ENCODE measurements around the gene SNAPC3. TPM values are rescaled to one million over a fixed set of nuclear protein-coding genes. Genes with fewer than 3 reads are reported as not detected.

The SNAPC3 gene
- polyA plus RNA-seq, 2 of the 4 experiments (the other 2 are of a cell fraction): 28.9 to 35.1 TPM

DNA sequence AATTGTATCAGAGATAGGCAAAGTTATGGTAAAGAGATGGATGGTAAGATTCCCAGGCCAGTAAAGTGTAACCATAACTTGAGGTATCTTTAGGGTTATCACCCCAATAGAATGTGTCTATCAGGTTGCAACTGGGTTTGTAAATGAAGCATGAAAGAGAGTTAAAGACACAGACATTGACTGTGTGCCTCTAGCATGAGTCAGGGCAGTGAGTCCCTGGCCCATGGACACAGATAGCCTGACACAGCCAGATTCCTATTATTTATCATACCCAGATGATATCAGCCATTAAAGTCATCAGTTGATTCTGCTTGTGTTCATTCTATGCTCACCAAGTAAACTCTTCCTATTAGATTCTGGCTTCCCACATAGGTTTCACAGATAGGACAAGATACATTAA, 33.5 kb upstream of the SNAPC3 start:
- no peaks in the 10 kb centered on the region for H3K4me1 ChIP-seq
- H3K4me3 ChIP-seq: no peak overlapping the region
- no peak for ATAC-seq
- H3K27ac ChIP-seq: no peak overlapping the region
- no peak for DNase-seq (ENCODE audit: low read depth in 1 of 2, low spot score in 1 of 2)
- POLR2A ChIA-PET: no interaction called here
- TF ChIP-seq, protein P1, sequence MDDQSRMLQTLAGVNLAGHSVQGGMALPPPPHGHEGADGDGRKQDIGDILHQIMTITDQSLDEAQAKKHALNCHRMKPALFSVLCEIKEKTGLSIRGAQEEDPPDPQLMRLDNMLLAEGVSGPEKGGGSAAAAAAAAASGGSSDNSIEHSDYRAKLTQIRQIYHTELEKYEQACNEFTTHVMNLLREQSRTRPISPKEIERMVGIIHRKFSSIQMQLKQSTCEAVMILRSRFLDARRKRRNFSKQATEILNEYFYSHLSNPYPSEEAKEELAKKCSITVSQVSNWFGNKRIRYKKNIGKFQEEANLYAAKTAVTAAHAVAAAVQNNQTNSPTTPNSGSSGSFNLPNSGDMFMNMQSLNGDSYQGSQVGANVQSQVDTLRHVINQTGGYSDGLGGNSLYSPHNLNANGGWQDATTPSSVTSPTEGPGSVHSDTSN (IDR thresholded peaks at IDR 0.05): no peak
- TF ChIP-seq, protein P2, sequence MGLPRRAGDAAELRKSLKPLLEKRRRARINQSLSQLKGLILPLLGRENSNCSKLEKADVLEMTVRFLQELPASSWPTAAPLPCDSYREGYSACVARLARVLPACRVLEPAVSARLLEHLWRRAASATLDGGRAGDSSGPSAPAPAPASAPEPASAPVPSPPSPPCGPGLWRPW (IDR thresholded peaks at IDR 0.05): no peak
- TF ChIP-seq ESRRA (IDR thresholded peaks at IDR 0.05; ENCODE audit: borderline replicate concordance, low read length): no peak
- TF ChIP-seq FOXS1 (CRISPR knock-in tag; IDR thresholded peaks at IDR 0.05): no peak
- TF ChIP-seq FOSL2 (IDR thresholded peaks at IDR 0.05): no peak
- TF ChIP-seq FOSL2 (CRISPR knock-in tag; IDR thresholded peaks at IDR 0.05): no peak
- TF ChIP-seq RNF2 (IDR thresholded peaks at IDR 0.05; ENCODE audit: borderline replicate concordance, low read depth): no peak
- no peak for TF ChIP-seq EP300 (IDR thresholded peaks at IDR 0.05)
- no peak overlapping the region for H3K4me2 ChIP-seq
- no peaks in the 10 kb centered on the region for H3K9me3 ChIP-seq
- CTCF ChIA-PET: interaction anchor here (0.5 to 0.6 kb wide), 2 partner anchors 48 to 86 kb away, joined by 3 to 4 read pairs; no protein-coding TSS in a partner anchor
- FAIRE-seq: no peak

DNA sequence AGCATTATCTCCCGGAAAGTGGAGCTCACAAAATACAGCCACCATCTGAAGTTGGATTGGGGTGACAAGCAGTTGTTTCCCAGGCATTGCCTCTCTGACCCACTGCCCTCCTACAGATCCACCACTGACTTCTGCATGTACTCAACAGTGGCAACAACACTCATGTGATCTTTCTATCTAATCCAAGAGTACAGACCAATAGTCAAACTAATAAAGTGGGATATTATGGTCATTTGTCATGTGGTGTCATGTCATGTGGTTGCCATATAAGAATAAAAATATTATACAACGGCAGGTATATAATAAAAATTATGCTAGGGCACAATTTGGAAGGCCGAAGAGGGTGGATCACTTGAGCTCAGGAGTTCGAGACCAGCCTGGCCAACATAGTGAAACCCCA, 33.0 kb upstream of the SNAPC3 start:
- DNase-seq (ENCODE audit: low read depth in 1 of 2, low spot score in 1 of 2): no peak
- Histone ChIP-seq H3K27ac (no peak overlapping the region), H3K9me3 (no peaks in the 10 kb centered on the region), H3K4me3 (no peak overlapping the region), H3K4me2 (no peak overlapping the region), H3K4me1 (no peaks in the 10 kb centered on the region)
- ChIA-PET POLR2A (no interaction called here), CTCF (interaction anchor here (0.5 to 0.6 kb wide), 2 partner anchors 49 to 86 kb away, joined by 3 to 4 read pairs; no protein-coding TSS in a partner anchor)
- TF ChIP-seq FOSB (CRISPR knock-in tag; IDR thresholded peaks at IDR 0.05): no peak
- no peak for TF ChIP-seq NFE2L2 (conservative IDR thresholded peaks at IDR 0.05; ENCODE audit: low read length)
- no peak for TF ChIP-seq CHD4 (IDR thresholded peaks at IDR 0.05; ENCODE audit: borderline replicate concordance)
- ATAC-seq: no peak
- 51% methylated on average over 4 of the region's 4 CpGs for WGBS (ENCODE audit: missing lambda C conversion rate)
- FAIRE-seq: no peak

DNA sequence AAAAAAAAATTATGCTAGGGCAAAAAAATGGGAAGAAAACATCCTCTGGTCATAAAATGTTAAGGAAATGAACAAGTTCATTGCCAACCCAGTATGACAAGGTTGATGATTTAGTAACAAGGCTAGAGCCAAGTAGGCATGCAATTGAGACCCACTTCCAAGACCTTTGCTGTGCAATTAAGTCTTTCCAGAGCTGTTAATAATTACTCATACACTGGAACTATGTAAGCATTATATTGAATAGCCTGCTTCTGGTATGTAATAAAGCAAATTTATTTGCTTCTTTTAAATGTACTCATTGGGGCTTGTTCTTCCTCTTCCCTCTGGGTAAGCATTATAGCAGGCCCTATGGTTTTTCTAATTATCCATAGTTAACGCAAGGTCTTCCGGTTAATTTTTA, 32.5 kb upstream of the SNAPC3 start:
- 86% methylated on average over 2 of the region's 2 CpGs for WGBS (ENCODE audit: missing lambda C conversion rate)
- TF ChIP-seq, protein P3, sequence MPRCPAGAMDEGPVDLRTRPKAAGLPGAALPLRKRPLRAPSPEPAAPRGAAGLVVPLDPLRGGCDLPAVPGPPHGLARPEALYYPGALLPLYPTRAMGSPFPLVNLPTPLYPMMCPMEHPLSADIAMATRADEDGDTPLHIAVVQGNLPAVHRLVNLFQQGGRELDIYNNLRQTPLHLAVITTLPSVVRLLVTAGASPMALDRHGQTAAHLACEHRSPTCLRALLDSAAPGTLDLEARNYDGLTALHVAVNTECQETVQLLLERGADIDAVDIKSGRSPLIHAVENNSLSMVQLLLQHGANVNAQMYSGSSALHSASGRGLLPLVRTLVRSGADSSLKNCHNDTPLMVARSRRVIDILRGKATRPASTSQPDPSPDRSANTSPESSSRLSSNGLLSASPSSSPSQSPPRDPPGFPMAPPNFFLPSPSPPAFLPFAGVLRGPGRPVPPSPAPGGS (IDR thresholded peaks at IDR 0.05): no peak
- no peak for TF ChIP-seq ZNF302 (CRISPR knock-in tag; IDR thresholded peaks at IDR 0.05)
- TF ChIP-seq BHLHE40 (IDR thresholded peaks at IDR 0.05; ENCODE audit: low read depth, low read length): no peak
- TF ChIP-seq EP300 (IDR thresholded peaks at IDR 0.05): no peak
- TF ChIP-seq EHF (CRISPR knock-in tag; IDR thresholded peaks at IDR 0.05): no peak
- TF ChIP-seq RARB (CRISPR knock-in tag; IDR thresholded peaks at IDR 0.05): no peak
- TF ChIP-seq HOXB5 (CRISPR knock-in tag; IDR thresholded peaks at IDR 0.05): no peak
- no peak for TF ChIP-seq MAZ (IDR thresholded peaks at IDR 0.05; ENCODE audit: borderline replicate concordance, low read depth, low read length)
- TF ChIP-seq CBX8 (IDR thresholded peaks at IDR 0.05): no peak
- TF ChIP-seq, protein P4, sequence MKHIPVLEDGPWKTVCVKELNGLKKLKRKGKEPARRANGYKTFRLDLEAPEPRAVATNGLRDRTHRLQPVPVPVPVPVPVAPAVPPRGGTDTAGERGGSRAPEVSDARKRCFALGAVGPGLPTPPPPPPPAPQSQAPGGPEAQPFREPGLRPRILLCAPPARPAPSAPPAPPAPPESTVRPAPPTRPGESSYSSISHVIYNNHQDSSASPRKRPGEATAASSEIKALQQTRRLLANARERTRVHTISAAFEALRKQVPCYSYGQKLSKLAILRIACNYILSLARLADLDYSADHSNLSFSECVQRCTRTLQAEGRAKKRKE (CRISPR knock-in tag; IDR thresholded peaks at IDR 0.05; ENCODE audit: low read depth): no peak
- no peak for TF ChIP-seq HEYL (CRISPR knock-in tag; IDR thresholded peaks at IDR 0.05)
- TF ChIP-seq PHF8 (IDR thresholded peaks at IDR 0.05; ENCODE audit: borderline replicate concordance, low read depth): no peak
- TF ChIP-seq EHMT2 (IDR thresholded peaks at IDR 0.05; ENCODE audit: low read depth): no peak
- no peak for TF ChIP-seq HOXB13 (CRISPR knock-in tag; IDR thresholded peaks at IDR 0.05; ENCODE audit: low read depth)
- no peak for TF ChIP-seq FOXS1 (CRISPR knock-in tag; IDR thresholded peaks at IDR 0.05)
- TF ChIP-seq NR3C1 (IDR thresholded peaks at IDR 0.05): no peak
- TF ChIP-seq MAFK (IDR thresholded peaks at IDR 0.05; ENCODE audit: partially characterized antibody): no peak
- no peak for FAIRE-seq
- no peaks in the 10 kb centered on the region for H3K4me1 ChIP-seq
- DNase-seq (ENCODE audit: low read depth in 1 of 2, low spot score in 1 of 2): no peak
- ChIA-PET CTCF (interaction anchor here (0.6 kb wide), 1 partner anchor 47 kb away, joined by 3 read pairs; no protein-coding TSS in a partner anchor), POLR2A (no interaction called here)
- H3K4me3 ChIP-seq: no peak overlapping the region
- no peak overlapping the region for H3K4me2 ChIP-seq
- no peaks in the 10 kb centered on the region for H3K9me3 ChIP-seq
- no peak overlapping the region for H3K27ac ChIP-seq
- ATAC-seq: no peak
